GM18520 (cell line): ENCODE data around the gene TSKU.
"Not testable (repeated sequence)": the region's sequence is repeated elsewhere in the genome, so short reads cannot be mapped to it uniquely, and the experiment has no call there.

ENCODE experiments used
- ATAC-seq: cut with Tn5 transposase; IDR thresholded peaks from one replicate; pipeline ENCODE4 v1.9.1; 2021; ENCODE audit not compliant: unreplicated experiment

Gene TSKU, protein sequence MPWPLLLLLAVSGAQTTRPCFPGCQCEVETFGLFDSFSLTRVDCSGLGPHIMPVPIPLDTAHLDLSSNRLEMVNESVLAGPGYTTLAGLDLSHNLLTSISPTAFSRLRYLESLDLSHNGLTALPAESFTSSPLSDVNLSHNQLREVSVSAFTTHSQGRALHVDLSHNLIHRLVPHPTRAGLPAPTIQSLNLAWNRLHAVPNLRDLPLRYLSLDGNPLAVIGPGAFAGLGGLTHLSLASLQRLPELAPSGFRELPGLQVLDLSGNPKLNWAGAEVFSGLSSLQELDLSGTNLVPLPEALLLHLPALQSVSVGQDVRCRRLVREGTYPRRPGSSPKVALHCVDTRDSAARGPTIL

DNA sequence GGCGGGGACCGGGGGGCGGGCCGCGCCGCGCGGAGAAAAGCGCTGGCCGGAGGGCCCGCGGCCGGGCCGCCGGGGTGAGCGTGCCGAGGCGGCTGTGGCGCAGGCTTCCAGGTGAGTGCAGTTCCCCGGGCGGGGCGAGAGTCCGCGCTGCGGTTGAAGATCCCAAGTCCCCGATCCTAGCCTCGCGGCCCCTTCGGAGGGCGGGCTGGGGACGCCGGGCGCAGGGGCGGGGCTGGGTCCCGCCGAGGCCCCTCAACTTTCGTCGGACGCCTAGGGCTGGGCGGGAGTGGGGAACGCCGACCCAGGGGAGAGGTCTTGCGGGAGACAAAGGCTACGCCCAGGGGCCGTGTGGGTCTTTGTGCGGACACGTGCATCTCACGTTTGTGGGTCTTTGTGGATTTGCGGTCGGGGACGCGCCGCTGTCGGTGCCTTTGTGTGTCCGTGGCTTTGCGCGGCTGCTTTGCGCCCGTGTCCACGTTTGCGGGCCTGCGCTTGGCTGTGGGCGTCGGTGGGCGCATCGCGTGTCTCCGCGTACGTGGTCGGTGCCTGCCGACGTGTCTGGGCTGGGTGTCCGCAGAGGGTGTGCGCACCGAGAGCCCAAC, at the start of gene TSKU:
TSKU (plus strand) TSS at position 63 of the 602 bp plus-strand sequence. CDS start 12,261 bp downstream, outside the sequence.
- no peak for ATAC-seq

DNA sequence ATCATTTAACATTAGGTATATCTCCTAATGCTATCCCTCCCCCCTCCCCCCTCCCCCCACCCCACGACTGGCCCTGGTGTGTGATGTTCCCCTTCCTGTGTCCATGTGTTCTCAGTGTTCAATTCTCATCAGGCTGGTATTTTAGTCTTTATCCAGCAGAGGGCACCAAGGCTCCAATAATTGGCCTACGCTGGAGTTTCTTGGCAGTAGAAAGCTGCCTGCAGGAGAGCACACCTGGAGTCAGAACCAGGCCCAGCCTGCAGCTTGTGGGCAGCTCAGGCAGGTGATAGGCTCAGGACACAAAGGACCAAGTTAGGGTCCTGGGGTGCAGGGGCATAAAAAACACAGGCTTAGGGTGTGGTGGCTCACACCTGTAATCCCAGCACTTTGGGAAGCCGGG, 49.2 kb upstream of the TSKU start:
- not testable (repeated sequence) for ATAC-seq

DNA sequence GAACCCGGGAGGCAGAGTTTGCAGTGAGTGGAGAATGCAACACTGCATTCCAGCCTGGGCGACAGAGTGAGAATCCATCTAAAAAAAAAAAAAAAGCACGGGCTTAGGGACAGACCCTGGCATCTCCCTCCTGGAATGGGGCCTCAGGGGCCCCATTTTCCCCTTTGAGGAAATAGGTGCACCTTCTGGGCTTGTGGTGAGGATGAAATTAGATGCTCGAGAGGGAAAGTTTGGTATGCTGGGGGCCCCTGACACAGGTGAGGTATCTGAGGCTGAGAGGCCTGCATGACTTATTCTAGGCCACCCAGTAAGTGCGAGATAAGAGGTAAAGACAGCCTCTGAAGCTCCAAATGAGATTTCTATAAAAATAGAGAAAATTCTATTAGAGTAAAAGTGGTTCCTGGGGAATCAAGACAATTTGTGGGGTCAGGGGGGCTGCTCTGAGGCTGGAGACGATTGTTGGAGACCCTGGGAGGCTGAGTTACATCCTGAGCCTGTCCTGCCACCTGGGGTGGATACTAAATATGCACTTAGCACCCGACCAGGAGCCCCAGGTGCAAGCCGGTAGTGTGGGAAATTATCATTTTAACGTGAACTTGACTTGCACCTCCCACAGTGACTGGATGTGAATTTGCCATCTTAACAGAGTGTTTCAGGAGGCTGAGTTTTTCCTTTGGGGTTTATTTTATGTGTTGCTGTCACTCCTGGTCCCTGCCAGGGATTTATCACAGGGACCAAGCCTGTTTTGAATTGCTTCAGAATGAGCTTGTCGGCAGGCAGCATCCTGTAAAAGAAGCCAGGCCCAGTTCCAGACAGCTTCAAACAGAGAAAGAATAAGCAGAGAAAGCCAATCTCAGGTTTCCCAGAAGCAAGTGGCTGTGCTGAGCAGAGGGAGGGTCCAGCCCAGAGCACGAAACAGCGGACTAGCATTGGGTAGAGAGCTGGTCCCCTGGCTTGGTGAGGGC, 48.4 kb upstream of the TSKU start:
- ATAC-seq = no peak

DNA sequence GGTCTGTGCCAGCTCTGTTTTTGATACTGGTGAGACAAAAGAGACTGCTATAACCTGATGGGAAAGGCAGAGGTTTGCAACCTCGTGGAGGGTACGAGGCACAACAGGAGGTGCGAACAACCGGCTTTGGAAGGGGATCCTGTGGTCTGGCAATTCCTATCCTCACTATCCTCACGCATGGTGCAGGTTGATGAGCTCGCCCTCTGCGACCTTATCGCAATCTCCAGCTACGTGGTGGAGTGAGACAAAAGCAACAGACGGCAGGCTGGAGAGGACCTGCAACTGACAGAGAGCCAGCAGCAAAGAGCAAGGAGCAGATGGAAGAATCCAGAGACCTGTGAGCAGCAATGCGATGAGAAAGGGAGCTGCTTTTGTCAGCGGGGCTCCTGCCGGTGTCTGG, 47.3 kb upstream of the TSKU start:
- no peak for ATAC-seq

DNA sequence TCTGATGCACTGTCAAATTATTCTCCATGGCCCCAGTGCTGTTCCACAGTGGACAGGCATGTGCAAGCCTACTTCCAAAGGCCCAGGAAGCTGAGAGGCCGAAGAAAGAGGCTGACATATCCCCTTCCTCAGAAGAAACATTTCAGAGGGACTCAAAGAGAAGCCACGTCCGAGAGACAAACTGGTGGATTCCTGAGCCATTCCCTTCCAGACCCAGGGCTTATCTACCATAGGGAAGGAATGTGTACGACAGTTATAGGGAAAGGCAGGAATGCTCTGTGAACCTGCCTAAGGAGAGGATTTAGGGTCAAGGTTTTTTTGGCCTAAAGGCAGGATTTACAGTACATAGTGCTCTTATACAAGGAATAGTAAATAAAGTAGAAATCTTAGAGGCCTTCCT, 46.9 kb upstream of the TSKU start:
- no peak for ATAC-seq

DNA sequence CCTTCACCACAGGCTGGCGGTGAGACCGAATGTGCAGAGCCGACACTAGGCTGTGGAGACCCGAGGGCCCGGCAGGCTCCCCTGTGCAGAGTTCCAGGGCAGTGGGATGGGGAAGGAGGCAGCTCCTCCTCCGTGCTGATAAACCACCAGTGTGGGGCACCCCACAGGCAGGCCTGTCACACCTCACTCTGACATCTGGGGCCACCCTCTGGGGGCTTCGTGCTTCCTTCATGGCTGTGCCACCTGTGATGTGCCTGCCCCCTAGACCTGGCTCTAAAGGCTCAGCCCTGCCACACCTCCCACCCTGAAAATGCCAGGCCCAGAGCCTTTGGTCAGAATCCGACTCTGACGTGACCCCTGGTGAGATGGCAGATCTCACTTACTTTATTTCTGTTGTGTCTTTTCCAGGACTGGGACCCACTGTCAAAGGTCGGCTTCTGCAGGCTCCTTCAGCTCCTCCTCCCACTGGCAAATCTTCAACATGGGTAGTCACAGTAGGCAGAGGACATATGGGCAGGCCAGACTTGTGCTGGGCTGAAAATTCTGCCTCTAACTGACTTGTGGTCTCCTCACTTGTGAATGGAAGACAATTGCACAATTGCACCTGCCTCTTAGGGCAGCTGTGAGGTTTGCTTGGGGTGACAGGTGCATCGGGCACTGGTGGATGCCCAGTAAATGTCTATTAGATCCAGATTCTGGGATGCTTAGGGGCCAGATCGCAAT, 46.2 kb upstream of the TSKU start:
- no peak for ATAC-seq

DNA sequence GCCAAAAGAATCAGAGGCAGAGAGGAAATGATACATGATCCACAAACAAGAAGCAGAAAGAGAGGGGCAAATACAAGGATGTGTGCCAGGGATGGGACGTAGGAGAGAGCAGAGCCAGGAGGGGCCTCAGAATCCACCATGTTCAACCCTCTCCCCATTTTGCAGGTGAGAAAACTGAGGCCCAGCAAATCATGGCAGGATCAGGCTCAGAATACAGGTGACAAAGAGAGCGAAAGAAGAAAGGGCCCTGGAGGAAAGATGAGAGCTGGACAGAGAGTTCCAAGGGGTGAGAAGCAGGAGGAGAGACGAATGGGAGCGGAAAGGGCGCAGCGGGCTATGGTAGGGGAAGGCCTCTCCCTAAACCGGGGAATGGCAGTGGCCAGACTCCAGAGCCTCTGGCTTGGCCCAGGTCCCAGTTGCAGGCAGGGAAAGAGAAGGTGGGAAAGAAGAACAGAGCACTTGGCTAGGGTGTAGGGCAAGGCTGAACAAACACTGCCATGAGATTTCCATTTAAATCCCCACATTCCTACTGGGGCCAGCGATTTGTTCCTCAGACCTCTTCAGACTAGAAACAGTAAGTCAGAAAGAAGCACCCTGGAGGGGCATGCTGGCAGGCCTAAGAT, 44.4 kb upstream of the TSKU start:
- ATAC-seq = no peak

DNA sequence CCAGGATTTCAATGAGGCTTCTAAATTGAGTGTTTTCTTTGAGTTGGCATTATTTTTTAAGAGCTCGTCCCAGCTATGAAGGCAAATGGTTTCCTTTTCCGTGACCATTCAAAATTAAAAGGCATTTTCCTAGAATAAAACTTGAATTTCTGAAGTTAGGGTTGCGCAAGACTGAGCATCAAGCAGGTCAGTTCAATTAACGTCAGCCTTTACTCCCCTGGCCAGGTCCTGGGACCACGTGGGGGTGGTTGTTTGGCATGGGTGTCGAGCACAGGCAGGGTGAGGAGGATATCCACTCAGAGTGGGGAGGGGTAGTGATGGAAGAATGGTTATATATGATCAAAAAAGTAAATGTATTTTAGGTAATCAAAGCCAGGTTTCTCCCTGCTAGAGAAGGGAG, 43.4 kb upstream of the TSKU start:
- no peak for ATAC-seq

DNA sequence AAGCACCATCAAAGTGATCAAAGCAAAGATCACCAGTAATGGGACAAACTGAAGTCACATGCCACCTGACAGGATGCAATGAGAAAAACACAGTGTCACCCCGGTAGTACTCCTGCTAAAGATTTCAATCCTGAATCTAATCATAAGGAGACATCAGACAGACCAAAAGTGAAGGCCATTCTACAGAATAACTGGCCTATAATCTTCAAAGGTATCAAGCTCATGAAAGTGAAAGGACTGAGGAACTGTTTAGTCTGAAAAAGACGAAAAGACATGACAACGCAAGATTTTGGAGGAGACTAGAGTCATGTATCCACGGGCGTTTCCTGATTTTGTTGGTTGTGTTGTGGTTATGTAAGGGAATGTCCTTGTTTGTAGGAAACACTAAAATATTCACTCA, 42.4 kb upstream of the TSKU start:
- no peak for ATAC-seq

DNA sequence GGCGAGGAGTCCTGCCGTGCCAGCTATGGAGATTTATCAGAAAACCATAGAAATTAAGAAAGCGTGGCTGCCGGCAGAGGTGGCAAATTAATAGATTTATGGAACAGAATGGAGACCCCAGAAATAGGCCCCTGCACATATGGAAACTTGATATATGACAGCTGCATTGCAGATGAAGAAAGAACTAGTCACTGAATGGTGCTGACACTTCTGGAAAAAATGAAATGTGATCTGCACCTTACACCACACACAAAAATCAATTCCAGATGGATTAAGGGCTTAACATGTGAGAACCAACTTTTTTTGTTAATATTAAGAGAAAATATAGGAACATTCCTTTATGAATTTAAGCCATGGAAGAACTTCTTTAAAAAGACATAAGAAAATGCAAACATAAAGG, 40.3 kb upstream of the TSKU start:
- ATAC-seq = no peak

DNA sequence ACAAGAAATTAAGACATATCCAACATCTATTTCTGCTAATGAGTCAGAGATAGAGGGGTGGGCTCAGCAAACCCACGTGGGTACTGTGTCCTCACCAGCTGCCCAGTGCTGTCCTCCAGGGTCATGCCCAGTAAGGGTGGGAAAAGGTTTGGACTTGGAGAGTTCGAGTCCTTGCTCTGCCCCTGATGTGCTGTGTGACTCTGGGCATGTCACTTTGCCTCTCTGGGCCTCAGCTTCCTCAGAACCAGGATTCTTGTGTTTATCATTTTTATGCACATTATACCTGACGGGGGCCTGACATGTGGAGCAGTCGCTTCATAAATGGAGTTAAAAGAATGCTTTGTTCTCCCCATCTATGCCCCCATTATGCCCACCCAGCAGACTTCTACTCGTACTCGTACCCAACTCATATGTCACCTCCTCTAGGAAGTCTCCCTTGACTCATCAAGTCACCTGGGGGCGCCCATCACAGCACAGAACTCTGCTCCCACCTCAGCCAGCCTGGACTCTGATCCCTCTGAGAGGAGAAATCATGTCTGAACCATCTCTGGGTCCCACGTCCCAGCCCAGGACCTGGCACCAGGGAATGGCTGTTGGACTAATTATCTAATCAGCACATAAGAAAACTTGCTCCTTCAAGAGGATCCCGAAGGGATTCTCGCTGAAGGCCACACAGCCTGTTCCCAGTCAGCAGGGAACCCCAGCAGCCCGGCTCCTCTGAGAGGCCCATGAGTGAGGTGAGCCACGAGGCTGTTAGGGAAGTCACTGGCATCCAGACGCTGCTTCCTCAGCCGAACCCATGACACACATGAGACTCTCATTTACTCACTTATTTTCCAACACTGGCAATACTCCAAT, 38.7 kb upstream of the TSKU start:
- ATAC-seq = no peak

DNA sequence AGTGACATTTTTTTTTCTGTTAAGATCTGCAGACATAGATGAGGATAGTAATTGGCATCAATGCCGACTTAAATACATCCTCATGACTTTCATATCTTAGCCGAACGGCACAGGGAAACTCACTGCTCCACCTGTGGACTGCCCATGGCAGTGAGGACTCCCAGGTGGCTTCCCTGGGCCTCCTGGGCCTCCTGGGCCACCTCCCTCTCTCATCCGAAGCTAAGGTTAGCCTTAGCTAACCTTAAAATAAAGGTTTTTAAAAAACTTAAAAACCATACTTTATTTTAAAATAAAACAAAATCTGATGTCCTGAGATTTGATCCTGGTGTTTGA, 38.1 kb upstream of the TSKU start:
- ATAC-seq = no peak

DNA sequence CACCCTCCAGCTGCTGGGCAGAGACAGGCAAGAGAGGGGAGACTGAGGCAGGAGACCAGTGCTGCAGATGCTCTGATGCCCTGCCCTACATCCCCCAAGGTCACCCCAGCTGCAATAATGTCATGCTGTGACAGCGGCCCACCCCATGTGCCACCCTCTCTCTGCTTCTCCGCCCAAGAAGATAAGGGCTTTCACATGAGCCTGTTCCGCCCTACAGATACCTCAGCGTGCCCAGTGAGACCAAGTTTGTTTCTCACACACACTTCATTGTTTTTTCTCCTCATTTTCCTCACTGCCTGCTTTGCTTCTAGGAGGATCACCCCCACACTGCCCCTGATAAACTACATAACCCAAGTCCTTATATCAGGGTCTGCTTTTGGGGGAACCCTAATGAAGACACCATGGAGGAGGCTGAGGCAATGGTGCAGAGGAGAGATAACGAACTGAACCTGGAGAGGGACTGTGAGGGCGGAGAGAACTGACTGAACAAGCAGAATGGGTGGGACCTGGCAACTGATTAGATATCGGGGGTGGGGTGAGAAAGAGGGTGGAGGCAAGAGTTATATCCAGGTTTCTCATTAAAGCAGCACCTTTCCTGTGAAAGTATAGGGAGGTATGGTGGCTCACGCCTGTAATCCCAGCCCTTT, 37.5 kb upstream of the TSKU start:
- no peak for ATAC-seq

DNA sequence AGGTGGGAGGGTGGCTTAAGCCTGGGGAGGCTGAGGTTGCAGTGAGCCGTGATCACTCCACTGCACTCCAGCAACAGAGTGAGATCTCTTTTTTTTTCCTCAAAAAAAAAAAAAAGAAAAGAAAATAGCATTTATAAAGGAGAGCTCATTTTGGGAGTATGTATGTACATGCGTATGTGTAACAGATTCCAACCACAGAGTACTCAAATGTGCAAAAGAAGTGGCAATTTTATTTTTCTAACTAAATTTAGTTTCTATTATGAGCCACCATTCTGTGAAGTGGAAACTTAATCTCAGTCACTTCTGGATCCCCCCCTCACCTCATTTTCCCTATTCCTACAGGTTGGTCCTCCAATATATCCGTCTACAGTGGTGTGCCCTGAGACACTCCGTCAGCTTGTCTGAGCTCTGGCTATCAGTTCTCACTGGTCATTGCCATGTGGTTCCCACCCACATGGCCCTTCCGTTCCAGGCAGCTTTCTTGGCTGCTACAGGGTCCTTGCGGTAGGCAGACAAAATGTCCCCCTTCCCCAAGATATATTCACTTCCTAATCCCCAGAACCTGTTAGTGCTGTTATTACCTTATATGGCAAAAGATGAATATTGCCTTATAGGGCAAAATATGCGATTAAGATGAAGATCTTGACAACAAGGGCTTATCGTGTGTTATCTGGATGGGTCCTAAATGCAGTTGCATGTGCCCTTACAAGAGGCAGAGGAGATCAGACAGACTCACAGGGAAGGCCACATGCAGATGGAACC, 35.8 kb upstream of the TSKU start:
- ATAC-seq = no peak

DNA sequence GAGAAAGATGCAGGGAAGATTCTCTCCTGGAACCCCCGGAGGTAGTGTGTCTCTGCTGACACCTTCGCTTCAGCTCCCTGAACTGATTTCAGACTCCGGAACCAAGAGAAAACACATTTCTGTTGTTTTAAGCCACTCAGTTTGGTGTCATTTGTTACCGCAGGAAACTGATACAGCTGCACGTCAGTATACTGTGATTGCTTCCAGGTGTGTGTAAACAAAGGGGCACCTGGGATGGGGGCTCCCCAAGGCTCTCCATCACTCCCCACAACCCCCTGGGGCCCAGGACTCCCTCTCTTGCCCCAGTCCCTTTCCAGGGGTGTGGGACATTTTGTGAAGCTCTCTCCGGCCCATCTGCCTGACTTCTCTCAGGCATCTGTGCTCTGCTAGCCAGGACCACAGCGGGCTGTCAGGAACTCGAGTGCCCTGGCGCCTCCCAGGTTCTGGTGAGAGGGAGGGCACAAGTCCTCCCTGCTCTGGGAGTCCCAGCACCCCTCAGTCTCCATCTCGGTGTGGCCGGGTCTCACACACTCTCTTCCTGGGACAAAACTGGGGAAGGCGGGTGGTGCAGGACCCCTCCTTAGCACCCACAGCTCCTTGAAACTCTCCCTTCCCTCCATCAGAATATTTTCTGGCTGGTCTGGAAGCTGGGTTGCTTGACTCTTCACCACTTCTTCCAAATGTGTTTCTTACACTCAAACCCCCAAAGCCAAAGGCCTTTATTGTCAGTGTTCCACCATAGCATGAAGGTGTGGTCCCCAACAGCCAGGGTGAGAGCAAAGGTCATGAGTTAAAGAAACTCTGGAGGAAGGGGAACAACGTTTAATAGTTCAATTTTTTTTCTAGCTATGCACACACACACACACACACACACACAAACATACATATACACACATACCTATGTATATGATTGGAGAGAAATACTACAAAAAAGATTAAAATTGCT, 35.0 kb upstream of the TSKU start:
- ATAC-seq = no peak

DNA sequence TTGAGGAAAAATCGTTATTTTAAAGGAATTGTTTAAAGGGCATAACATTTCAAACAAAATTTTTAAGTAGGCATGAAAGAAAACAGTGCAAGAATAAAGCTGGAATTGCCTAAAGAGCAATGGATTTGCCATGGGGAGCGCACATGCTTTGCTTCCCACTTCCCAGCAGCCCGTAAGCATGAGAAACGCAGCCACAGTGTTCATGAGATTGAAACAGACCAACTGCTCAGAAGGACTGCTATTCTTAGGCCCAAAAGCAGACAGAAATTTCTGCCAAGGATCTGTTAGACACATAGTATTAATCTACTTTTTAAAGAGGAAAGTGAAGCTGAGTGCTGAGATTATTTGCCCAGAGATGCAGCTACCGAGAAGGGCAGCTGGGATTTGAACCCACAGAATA, 34.2 kb upstream of the TSKU start:
- ATAC-seq = no peak

DNA sequence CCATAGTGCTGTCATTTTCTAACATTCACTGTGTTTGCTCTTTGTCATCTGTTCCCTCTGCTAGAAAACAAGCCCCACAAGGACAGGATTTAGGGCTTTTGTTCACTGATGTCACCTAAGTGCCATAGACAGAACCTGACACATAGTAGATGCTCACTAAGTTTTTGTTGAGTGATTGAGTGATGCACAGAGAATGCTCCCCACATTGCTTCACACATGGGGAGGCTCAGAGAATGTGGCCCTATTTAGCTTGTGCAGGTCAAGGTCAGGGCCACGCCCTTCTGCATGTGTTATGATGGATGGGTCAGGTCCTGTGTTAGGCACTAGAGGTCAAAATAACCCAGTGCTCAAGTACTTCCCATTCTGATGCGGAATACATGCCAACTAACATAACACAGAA, 33.1 kb upstream of the TSKU start:
- ATAC-seq = no peak
